Stimulated activated CD4-positive, alpha-beta T cell treated with anti-CD3 and anti-CD28 coated beads, Interleukin-4, amount 100 ng/mL, for 4 hours (primary cell): ENCODE results near the gene LAMA3.
A peak's percentile ranks its signal among the peaks of the same experiment; 100 is the strongest.

Source experiments
- DNase-seq, 2 experiments: peaks; one replicate each; pipeline ENCODE4 v3.0.0-alpha.2; 2020

LAMA3 gene

DNA sequence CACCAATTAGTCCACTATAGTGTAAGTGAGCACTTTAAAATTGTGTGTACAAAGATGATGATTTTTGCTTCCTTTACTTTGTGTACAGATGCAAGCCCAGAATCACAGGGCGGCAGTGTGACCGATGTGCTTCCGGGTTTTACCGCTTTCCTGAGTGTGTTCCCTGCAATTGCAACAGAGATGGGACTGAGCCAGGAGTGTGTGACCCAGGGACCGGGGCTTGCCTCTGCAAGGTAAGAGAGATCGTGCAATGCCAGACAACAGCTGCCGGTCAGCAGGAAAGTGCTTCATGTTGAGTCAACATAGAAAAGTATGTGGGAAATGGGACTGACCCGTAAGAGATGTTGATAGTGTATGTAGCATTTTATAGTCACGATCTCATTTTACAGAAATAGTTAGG, 168.5 kb downstream of the LAMA3 start:
- no peak for DNase-seq

- DNase-seq, result no peak
These were observed 170.4 kb downstream of the LAMA3 start for GRCh38 chr18:23859466-23860336.

DNA sequence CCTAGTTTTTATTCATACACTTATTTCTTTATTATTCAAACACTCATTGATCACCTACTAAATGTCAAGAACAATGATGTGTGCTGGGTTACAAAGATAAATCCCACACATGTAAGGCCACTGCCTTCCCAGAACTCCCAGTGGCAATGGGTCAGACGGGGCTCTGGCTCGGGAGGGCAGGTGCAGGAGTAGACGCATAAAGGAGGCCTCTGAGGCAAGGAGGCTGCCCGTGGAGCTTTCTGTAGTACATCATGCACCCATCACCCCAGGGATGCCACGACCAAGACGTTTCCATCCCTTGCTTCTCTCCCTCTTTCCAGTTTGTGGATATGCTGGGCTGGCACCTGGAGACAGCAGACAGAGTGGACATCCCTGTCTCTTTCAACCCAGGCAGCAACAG, 172.1 kb downstream of the LAMA3 start:
- no peak for DNase-seq

GRCh38 chr18:23861805-23862470, 172.7 kb downstream of the LAMA3 start:
- no peak for DNase-seq

DNA sequence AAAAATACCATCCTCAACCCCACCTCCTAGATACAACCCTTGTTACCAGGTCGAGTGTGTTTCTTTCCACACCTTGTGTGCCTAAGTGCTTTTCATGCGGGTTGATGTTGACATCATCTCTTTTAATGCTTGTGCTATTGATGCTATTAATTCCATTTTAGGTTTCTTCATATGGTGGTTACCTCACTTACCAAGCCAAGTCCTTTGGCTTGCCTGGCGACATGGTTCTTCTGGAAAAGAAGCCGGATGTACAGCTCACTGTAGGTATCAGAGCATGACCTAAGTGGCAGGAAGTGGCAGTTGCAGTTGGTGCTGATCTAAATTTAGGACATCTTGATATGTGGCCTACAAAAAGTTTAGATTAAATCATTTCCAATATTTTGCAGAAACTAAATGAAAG, 175.4 kb downstream of the LAMA3 start:
- DNase-seq, result peak in 1 of 2 experiments; percentile 24

DNA sequence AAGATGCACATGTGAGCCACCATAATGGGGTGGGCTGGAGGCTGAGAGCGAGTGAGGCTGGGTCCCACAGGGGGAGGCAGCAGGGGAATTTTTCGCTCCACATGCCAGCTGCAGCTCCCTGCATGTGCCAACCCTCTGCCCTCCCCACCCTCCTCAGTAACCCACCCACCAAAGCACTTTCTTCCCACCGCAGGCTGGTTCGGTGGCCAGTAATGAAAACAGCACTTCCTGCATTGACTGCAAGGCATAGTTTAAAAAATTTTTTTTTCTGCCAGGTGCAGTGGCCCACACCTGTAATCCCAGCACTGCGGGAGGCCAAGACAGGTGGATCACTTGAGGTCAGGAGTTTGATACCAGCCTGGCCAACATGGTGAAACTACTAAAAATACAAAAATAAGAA, 177.8 kb downstream of the LAMA3 start:
- no peak for DNase-seq

DNA sequence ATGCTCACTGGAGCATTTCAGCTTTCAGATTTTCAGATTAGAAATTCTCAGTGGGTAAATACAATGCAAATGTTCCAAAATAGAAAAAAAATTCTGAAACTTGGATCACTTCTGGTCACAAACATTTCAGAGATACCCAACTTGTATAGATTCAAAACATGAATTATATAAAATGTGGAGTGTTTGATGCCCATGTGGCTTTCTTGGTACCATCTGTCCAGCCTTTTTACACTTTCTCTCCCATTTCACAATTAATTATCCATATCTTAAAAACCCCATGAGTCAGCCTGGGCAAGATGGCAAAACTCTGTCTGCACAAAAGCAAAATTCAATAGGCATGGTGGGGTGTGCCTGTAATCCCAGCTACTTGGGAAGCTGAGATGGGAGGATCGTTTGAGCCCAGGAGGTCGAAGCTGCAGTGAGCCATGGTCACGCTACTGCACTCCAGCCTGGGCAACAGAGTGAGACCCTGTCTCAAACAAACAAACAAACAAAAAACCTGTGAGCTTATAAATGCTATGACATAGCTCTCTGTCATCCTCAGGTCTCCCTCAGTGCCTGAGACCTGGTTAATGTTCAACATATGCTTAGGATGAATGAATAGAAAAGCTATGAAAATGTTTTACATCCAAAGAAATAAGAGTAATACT, 179.0 kb downstream of the LAMA3 start:
- no peak for DNase-seq

GRCh38 chr18:23870676-23871380, 181.6 kb downstream of the LAMA3 start:
- no peak for DNase-seq

GRCh38 chr18:23871410-23871809, 182.2 kb downstream of the LAMA3 start:
- peak; percentile 25 to 67 for DNase-seq

DNA sequence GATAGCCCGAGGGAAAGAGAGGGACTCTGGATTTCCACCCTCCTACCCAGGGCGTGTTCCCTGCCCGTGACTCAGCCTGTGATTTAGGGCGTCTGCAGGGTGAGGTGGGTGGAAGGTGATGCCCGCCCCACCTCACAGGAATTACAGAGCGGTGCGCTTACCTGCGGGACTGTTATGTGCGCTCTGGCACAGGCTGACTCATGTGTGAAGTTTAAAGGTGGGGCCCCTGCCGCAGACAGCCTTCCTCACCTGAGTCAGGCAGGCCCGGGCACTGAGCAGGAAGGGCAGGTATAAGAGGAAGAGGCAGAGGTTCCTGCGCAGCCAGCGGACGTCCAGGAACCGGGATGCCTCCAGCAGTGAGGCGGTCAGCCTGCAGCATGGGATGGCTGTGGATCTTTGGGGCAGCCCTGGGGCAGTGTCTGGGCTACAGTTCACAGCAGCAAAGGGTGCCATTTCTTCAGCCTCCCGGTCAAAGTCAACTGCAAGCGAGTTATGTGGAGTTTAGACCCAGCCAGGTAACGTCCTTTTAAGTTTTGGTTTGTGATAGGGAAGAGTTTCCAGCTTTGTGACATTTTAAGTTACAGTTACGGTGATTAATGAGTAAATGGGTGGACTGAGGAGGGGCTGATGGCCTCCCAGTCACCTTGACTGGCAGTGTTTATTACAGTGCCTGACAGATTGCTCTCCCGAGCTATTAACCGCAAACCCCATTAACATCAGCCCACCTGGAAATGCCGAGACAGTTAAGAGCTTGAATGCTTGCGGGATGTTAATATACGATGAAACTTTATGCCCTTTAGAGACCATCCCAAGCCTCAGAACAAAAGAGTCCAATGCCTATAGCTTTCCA, 183.7 kb downstream of the LAMA3 start:
- peak; percentile 12 to 59 for DNase-seq

DNA sequence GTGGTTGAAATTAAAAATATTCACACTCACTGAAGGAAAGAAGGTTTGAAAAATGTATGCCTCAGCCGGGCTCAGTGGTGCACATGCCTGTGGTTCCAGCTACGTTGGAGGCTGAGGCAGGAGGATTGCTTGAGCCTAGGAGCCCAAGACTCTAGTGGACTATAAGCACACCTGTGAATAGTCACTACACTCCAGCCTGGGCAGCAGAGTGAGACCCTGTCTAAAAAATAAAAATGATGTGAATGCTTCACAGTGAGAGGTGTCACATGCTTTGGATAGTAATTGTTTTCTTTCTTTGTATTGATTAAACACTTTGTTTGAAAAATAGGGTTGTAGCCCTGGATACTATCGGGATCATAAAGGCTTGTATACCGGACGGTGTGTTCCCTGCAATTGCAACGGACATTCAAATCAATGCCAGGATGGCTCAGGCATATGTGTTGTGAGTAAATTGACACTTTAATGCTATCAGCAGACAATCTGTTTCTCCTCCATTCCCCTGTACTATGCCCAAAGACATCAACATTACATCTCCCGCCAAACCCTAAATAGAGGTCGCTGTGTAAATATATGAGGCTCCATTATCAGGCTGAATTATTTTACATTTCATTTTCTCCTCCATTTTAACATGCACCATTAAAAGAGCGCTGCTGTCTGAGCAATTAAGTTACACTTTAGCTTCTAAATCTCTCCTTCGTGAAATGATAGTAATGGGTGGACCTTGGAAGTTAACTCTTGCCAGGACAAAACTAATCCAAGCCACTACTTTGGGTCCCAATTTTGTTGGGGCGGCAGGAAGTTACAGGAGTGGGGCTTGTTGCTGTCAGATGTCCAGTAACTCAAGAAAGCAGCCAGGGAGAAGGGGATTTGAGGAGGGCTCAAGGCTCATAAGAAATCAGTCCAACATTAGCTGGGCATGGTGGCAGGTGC, 187.0 kb downstream of the LAMA3 start:
- DNase-seq, result no peak

- no peak for DNase-seq
These were observed 187.7 kb downstream of the LAMA3 start for GRCh38 chr18:23876921-23877320.

GRCh38 chr18:23877371-23877770, 188.1 kb downstream of the LAMA3 start:
- no peak for DNase-seq

DNA sequence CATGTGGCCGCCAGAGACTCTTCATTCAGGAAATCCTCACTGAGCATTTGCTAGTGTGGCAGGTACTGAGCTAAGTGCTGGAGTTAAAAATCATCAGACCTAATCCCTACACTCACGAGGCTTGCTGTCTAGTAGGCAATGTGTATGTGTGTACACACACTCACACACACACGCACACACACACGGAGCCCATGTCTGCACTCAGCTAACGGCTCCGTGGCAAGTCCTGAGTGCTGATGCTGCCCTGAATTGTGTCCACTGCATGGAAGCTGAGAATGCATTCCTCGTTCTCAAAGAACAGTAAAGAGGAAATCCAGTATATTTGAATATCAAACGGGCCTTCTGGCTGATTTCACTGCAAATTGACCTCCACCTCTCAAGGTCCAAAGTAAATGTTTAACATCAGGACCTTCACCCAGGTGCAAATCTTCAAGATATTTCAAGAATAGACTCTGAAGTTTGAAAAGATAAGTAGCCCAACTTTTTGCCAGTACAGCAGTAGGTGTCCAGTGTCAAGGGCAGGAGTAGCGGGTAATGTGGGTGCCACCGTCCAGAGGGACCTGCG, 189.2 kb downstream of the LAMA3 start:
- DNase-seq, result no peak

GRCh38 chr18:23879126-23879525, 189.9 kb downstream of the LAMA3 start:
- DNase-seq, result no peak

- no peak for DNase-seq
These were observed 190.3 kb downstream of the LAMA3 start for GRCh38 chr18:23879544-23879943.

GRCh38 chr18:23879966-23880565, 190.8 kb downstream of the LAMA3 start:
- DNase-seq, result no peak

DNA sequence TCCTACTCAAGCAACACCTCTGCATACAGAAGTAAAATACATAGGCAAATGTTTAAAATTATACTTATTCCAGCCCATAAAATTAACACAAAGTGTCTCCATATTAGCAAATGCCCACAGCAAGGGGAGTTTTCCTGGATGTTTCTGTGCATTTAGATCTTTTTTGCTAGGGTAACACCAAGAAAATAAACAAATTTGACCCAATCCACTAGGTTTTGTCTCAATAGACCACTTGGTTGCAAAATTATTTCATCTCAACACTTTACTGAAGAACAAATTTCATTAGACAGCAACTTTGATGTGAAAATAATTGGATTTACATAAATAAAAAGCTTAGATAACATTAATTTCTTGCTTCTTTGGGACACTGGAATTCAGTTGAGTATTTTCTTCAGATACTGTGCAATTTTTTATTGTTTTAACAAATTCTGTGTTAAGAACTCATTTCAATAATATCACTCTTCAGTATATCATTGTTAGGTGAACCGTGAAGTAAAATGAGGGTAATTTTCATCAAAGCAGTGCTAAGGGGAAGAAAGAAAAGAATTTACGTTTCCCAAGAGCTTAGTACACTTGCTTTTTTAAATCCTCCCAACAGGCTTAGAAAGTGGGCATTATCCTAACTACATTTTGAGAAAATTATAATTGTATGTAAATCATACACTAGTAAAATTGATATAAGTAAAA, 191.8 kb downstream of the LAMA3 start:
- no peak for DNase-seq

GRCh38 chr18:23881778-23882177, 192.5 kb downstream of the LAMA3 start:
- DNase-seq, result no peak
